Effector memory CD8-positive, alpha-beta T cell (primary cell): Measurements from ENCODE around the gene BABAM2.

Experiments
- ATAC-seq: fragments of 150-1000 bp; cut with Tn5 transposase; replicated peaks from 2 replicates; pipeline ENCODE4 v1.10.0; 2021; ENCODE audit warnings: mild to moderate bottlenecking, moderate library complexity
- DNase-seq, 3 experiments: peaks; one replicate each; pipeline ENCODE4 v3.0.0; 2021
- H3K27ac Mint-ChIP-seq, 2 donors: one replicate each; pipeline ENCODE4 v1.8.0; 2022; ENCODE audit warnings: mild to moderate bottlenecking in 2 of 2, mixed read lengths in 2 of 2, moderate library complexity in 2 of 2
- H3K27me3 Mint-ChIP-seq, 2 donors: one replicate each; pipeline ENCODE4 v1.8.0; 2022; ENCODE audit warnings: mixed read lengths in 2 of 2
- H3K36me3 Mint-ChIP-seq: one replicate; pipeline ENCODE4 v1.8.0; 2022; ENCODE audit warnings: mild to moderate bottlenecking, moderate library complexity, mixed read lengths; ENCODE audit not compliant: insufficient read depth
- H3K4me1 Mint-ChIP-seq, 2 donors: one replicate each; pipeline ENCODE4 v1.8.0; 2022; ENCODE audit warnings: low read depth in 2 of 2, mixed read lengths in 2 of 2
- H3K4me3 Mint-ChIP-seq, 2 donors: one replicate each; pipeline ENCODE4 v1.8.0; 2022; ENCODE audit warnings: mild to moderate bottlenecking in 2 of 2, mixed read lengths in 2 of 2, moderate library complexity in 2 of 2
- H3K9me3 Mint-ChIP-seq, 2 donors: one replicate each; pipeline ENCODE4 v1.8.0; 2022; ENCODE audit warnings: mixed read lengths in 2 of 2

The BABAM2 gene

GRCh38 chr2:28049899-28050298 lies 159.4 kb downstream of the BABAM2 start:
- Mint-ChIP-seq H3K27me3 (no peaks in the 10 kb centered on the region), H3K4me1 (no peaks in the 10 kb centered on the region), H3K36me3 (peaks cover 3% of the 10 kb centered on the region), H3K4me3 (no peak overlapping the region), H3K9me3 (no peaks in the 10 kb centered on the region), H3K27ac (no peak overlapping the region)
- DNase-seq (no peak), ATAC-seq (no peak)

GRCh38 chr2:28052691-28053090 lies 162.2 kb downstream of the BABAM2 start:
- DNase-seq = no peak

GRCh38 chr2:28053597-28053996 lies 163.1 kb downstream of the BABAM2 start:
- no peak overlapping the region for H3K4me3 Mint-ChIP-seq
- H3K27me3 Mint-ChIP-seq = no peaks in the 10 kb centered on the region
- H3K27ac Mint-ChIP-seq = no peak overlapping the region
- ATAC-seq (no peak), DNase-seq (no peak)
- no peaks in the 10 kb centered on the region for H3K4me1 Mint-ChIP-seq
- H3K9me3 Mint-ChIP-seq = no peaks in the 10 kb centered on the region
- peaks cover 3% of the 10 kb centered on the region for H3K36me3 Mint-ChIP-seq

More at GRCh38 chr2:28052691-28053090, 162.2 kb downstream of the BABAM2 start:
- Mint-ChIP-seq H3K27ac (no peak overlapping the region), H3K36me3 (peaks cover 3% of the 10 kb centered on the region), H3K9me3 (no peaks in the 10 kb centered on the region), H3K27me3 (no peaks in the 10 kb centered on the region), H3K4me3 (no peak overlapping the region), H3K4me1 (no peaks in the 10 kb centered on the region)
- no peak for ATAC-seq

GRCh38 chr2:28054916-28055315 lies 164.4 kb downstream of the BABAM2 start:
- no peaks in the 10 kb centered on the region for H3K9me3 Mint-ChIP-seq
- DNase-seq (no peak), ATAC-seq (no peak)
- H3K36me3 Mint-ChIP-seq = peaks cover 3% of the 10 kb centered on the region
- H3K27me3 Mint-ChIP-seq = no peaks in the 10 kb centered on the region
- no peak overlapping the region for H3K27ac Mint-ChIP-seq
- H3K4me1 Mint-ChIP-seq = no peaks in the 10 kb centered on the region
- no peak overlapping the region for H3K4me3 Mint-ChIP-seq

GRCh38 chr2:28055325-28055970 lies 164.9 kb downstream of the BABAM2 start:
- Mint-ChIP-seq H3K9me3 (no peaks in the 10 kb centered on the region), H3K27ac (no peak overlapping the region), H3K4me1 (no peaks in the 10 kb centered on the region), H3K27me3 (no peaks in the 10 kb centered on the region), H3K4me3 (no peak overlapping the region), H3K36me3 (peaks cover 3% of the 10 kb centered on the region)
- ATAC-seq = no peak
- no peak for DNase-seq

- no peaks in the 10 kb centered on the region for H3K27me3 Mint-ChIP-seq
- H3K36me3 Mint-ChIP-seq = no peaks in the 10 kb centered on the region
- H3K4me3 Mint-ChIP-seq = no peak overlapping the region
- no peak overlapping the region for H3K27ac Mint-ChIP-seq
- ATAC-seq = no peak
- no peaks in the 10 kb centered on the region for H3K9me3 Mint-ChIP-seq
- H3K4me1 Mint-ChIP-seq = no peaks in the 10 kb centered on the region
- DNase-seq = no peak
These were observed 168.3 kb downstream of the BABAM2 start for GRCh38 chr2:28058791-28059190.

GRCh38 chr2:28062867-28063266 lies 172.3 kb downstream of the BABAM2 start:
- no peaks in the 10 kb centered on the region for H3K9me3 Mint-ChIP-seq
- DNase-seq (no peak), ATAC-seq (no peak)
- H3K4me1 Mint-ChIP-seq = no peaks in the 10 kb centered on the region
- H3K27ac Mint-ChIP-seq = peak overlapping the region in 1 of 2 donors; percentile 10
- no peaks in the 10 kb centered on the region for H3K27me3 Mint-ChIP-seq
- H3K4me3 Mint-ChIP-seq = no peak overlapping the region
- no peaks in the 10 kb centered on the region for H3K36me3 Mint-ChIP-seq

- Mint-ChIP-seq H3K9me3 (no peaks in the 10 kb centered on the region), H3K4me1 (no peaks in the 10 kb centered on the region), H3K27me3 (no peaks in the 10 kb centered on the region), H3K4me3 (no peak overlapping the region), H3K27ac (no peak overlapping the region), H3K36me3 (no peaks in the 10 kb centered on the region)
- ATAC-seq (no peak), DNase-seq (no peak)
These were observed 173.0 kb downstream of the BABAM2 start for GRCh38 chr2:28063492-28063962.

GRCh38 chr2:28067602-28068001 lies 177.1 kb downstream of the BABAM2 start:
- H3K4me3 Mint-ChIP-seq = no peak overlapping the region

GRCh38 chr2:28068088-28068487 lies 177.6 kb downstream of the BABAM2 start:
- Mint-ChIP-seq H3K4me1 (peaks cover 0 to 2% of the 10 kb centered on the region in 2 donors), H3K9me3 (no peaks in the 10 kb centered on the region), H3K27me3 (no peaks in the 10 kb centered on the region), H3K4me3 (no peak overlapping the region), H3K27ac (no peak overlapping the region), H3K36me3 (no peaks in the 10 kb centered on the region)
- ATAC-seq (no peak), DNase-seq (no peak)

More at GRCh38 chr2:28067602-28068001, 177.1 kb downstream of the BABAM2 start:
- ATAC-seq (no peak), DNase-seq (no peak)
- Mint-ChIP-seq H3K27me3 (no peaks in the 10 kb centered on the region), H3K4me1 (peaks cover 0 to 2% of the 10 kb centered on the region in 2 donors), H3K36me3 (no peaks in the 10 kb centered on the region), H3K9me3 (no peaks in the 10 kb centered on the region), H3K27ac (peak overlapping the region in 1 of 2 donors; percentile 12)

- Mint-ChIP-seq H3K36me3 (no peaks in the 10 kb centered on the region), H3K4me3 (no peak overlapping the region), H3K27ac (peak overlapping the region in 1 of 2 donors; percentile 11), H3K9me3 (no peaks in the 10 kb centered on the region), H3K4me1 (peaks cover 0 to 2% of the 10 kb centered on the region in 2 donors), H3K27me3 (no peaks in the 10 kb centered on the region)
- ATAC-seq = no peak
- no peak for DNase-seq
These were observed 178.0 kb downstream of the BABAM2 start for GRCh38 chr2:28068527-28068926.

- ATAC-seq = no peak
These were observed 180.7 kb downstream of the BABAM2 start for GRCh38 chr2:28071221-28071620.

GRCh38 chr2:28074137-28074536 lies 183.6 kb downstream of the BABAM2 start:
- DNase-seq (no peak), ATAC-seq (no peak)
- H3K27me3 Mint-ChIP-seq = no peaks in the 10 kb centered on the region
- H3K4me1 Mint-ChIP-seq = peaks cover 0 to 4% of the 10 kb centered on the region in 2 donors
- H3K4me3 Mint-ChIP-seq = no peak overlapping the region
- no peaks in the 10 kb centered on the region for H3K9me3 Mint-ChIP-seq
- no peak overlapping the region for H3K27ac Mint-ChIP-seq
- H3K36me3 Mint-ChIP-seq = no peaks in the 10 kb centered on the region

More at GRCh38 chr2:28071221-28071620, 180.7 kb downstream of the BABAM2 start:
- Mint-ChIP-seq H3K27ac (no peak overlapping the region), H3K4me3 (no peak overlapping the region), H3K36me3 (no peaks in the 10 kb centered on the region), H3K9me3 (no peaks in the 10 kb centered on the region), H3K27me3 (no peaks in the 10 kb centered on the region), H3K4me1 (peaks cover 0 to 2% of the 10 kb centered on the region in 2 donors)
- no peak for DNase-seq

GRCh38 chr2:28080911-28081310 lies 190.4 kb downstream of the BABAM2 start:
- Mint-ChIP-seq H3K9me3 (no peaks in the 10 kb centered on the region), H3K27ac (no peak overlapping the region), H3K4me1 (peaks cover 0 to 2% of the 10 kb centered on the region in 2 donors), H3K27me3 (no peaks in the 10 kb centered on the region), H3K4me3 (no peak overlapping the region), H3K36me3 (no peaks in the 10 kb centered on the region)
- no peak for DNase-seq
- no peak for ATAC-seq
